Mucosa of gallbladder (tissue), 1 donor: ENCODE data around the gene CAVIN1. TPM values are rescaled to one million over a fixed set of nuclear protein-coding genes. Genes with fewer than 3 reads are reported as not detected.
"Not testable (repeated sequence)": the region's sequence is repeated elsewhere in the genome, so short reads cannot be mapped to it uniquely, and the experiment has no call there.

Experiments
- DNase-seq: peaks from one replicate; pipeline ENCODE4 v3.0.0-alpha.2; 2020; ENCODE audit warnings: low spot score
- total RNA-seq: library from RNA; stranded (reverse); gene quantifications from one replicate; pipeline ENCODE4 v1.2.1, GENCODE V29; 2021
- donor health status: DM: no; HTN: no; CAD: no.

CAVIN1 gene, protein sequence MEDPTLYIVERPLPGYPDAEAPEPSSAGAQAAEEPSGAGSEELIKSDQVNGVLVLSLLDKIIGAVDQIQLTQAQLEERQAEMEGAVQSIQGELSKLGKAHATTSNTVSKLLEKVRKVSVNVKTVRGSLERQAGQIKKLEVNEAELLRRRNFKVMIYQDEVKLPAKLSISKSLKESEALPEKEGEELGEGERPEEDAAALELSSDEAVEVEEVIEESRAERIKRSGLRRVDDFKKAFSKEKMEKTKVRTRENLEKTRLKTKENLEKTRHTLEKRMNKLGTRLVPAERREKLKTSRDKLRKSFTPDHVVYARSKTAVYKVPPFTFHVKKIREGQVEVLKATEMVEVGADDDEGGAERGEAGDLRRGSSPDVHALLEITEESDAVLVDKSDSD
- 273 TPM for total RNA-seq

DNA sequence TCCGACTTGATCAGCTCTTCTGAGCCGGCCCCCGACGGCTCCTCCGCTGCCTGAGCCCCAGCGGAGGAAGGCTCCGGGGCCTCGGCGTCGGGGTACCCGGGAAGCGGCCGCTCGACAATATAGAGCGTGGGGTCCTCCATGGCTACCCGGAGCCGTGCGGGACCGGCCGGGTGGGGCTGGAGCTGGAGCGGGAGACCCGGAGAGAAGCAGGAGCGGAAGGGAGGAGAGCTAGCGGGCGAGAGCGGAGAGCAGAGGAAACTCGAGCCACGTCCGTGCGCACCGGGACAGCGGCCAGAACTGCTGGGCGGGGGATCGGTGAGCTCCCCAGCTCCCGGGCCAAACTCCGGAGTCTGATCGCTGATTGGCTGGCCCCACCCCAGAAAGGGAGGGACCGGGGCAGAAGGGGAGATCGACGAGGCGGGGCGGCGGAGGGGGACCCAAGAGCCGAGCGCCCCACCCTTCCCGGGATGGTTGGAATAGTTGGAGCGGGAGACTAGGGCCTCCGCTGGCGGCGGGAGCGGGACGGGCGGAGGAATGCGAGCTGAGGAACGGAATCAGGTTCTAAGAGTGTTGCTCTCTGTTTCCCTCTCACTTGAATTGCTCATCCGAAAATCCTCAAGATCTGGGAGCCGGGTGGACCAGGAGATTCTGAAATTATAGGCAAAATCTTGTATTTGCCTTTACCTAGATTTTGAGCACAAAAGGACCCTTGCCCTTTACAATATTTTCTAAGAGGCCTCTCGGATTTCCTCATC lies at the start of gene CAVIN1:
TSS of gene CAVIN1 (minus strand) at position 299 of the 755 bp plus-strand sequence. CDS start at position 140, 159 bp downstream.
- DNase-seq, result peak; percentile 93

DNA sequence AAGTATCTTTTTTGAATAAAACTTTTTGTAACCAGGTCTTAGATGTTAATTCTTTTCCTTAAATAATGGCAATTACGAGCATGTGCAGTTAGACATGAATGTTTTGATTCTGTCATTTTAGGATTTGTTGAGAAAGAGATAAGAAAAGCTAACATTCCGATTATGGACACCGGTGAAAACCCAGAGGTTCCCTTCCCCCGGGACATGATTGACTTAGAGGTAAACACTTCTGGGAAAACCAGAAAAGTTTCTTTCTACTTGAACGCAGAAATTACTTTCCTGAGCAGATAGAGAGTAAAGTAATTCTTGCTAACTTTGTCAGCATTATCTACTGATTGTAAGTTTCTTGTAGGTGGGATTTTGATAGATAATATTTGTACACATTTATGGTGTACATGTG lies 44.8 kb upstream of the CAVIN1 start:
- DNase-seq, result no peak

DNA sequence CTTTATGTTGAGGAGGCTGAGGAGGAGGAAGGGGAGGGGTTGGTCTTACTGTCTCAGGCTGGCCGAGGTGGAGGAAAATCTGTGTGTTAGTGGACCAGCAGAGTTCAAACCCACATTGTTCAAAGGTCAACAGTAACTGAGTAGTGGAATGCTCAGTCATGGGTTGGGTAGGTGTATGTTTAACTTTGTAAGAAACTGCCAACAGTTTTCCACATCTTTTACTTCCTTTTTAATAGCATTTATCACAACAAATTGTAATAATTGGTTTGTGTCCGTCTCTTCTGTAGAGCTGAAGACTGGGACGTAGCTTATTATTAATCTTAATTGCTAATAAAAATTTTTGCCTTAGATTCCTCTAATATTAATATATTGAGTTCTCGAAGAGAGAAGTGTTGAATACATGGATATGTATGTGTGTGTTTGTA lies 40.9 kb upstream of the CAVIN1 start:
- peak; percentile 57 for DNase-seq

DNA sequence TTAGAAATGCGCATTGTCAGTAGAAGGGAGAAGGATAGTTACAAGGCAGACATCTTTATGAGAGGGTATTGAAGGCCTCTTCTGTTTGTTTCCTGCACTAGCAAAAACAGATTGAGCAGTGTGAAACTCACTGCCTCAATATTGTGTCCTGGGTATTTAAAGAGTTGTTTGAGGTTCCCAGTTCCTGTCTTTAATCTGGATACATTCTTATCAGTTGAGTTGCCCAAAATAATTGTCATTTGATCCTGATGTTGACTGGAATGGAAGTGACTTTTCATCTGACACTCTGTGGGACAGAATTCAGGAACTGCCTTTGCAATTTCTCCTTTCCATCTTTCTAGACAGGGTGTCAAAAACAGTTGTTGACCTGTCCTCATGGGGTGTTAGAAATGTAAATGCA lies 37.3 kb upstream of the CAVIN1 start:
- DNase-seq, result no peak

DNA sequence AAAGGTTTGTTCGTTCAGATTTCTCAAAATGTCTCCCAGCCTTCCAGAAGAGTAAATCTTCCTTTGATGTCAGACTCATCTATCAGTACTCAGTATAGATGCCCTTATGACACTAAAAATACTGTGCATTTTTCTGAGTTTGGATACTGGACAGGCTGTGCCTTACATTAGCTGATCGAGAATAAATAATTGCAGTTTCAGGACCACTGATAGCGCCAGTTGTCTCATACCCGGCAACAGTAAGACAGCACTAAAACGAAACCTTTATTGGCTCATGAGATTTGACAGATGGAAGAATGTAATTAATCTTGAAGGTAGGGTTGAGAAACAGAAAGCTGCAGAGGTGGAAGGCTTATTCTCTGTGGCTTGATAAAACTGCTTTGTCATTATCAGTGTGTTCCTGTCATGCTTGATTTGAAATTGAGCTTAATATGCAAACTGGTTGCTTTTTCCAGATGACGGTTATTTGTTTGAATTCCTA lies 36.8 kb upstream of the CAVIN1 start:
- no peak for DNase-seq

DNA sequence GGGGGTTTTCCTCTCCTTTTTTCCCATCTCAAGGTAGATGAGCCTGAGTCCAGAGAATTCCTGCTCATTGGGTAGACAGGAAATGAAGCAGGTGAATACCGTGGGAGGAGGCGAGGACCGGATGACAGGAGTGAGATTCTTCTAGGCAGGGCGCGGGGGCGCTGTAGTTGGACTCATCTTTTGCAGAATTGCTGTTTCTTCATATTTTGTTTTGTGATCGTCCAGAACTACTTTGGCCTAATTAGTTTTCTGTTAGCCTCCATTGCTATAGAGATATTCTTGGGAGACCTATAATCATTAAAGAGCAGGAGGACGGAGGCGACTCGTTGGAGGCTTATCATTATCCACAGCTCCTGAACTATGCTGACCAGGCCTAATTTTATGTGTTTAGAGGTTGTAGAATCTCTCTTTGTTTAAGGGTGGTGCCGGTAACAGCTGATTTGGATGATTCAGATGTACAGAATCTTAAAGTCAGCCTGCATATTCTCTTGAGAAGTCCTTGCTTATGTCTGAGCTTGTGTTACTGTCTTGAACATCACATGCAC lies 36.3 kb upstream of the CAVIN1 start:
- peak; percentile 36 for DNase-seq

DNA sequence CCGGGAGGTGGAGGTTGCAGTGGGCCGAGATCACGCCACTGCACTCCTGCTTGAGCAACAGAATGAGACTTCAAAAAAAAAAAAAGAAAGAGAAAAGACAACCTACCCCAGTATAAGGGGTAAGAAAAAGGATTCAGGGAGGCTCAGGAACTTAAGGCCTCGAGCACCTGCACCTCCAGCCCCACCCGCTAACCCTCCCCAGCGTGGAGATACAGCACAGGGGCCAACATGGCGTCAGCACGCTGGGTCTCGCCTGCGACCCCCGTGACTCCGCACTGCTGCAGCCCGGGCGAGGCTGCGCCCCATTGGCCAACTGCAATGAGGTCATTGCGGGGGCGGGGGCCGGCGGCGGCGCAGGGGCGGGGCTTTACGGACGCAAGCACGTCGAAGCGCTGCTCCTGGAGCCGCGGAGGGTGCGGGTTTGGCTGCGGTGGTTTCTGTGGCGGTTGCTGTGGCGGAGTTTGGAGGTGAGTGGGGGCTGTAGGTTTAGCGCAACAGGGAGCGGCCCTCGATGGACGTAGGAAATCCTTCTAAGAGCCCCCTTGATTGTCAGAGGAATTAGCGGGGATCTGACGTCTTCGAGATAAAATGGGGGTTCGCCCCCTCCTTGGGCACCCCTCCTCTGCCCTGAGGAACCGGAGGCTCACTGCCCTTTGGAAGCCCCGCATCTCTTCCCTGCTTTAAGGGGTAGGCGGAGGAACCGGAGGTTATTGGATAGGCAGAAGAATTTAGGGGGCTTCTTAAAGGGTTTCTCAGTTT lies 35.6 kb upstream of the CAVIN1 start, which contains the start of gene ATP6V0A1:
TSS of gene ATP6V0A1 (plus strand) at position 382 of the 759 bp plus-strand sequence. CDS start 2,017 bp downstream, outside the sequence.
- peak; percentile 95 for DNase-seq

DNA sequence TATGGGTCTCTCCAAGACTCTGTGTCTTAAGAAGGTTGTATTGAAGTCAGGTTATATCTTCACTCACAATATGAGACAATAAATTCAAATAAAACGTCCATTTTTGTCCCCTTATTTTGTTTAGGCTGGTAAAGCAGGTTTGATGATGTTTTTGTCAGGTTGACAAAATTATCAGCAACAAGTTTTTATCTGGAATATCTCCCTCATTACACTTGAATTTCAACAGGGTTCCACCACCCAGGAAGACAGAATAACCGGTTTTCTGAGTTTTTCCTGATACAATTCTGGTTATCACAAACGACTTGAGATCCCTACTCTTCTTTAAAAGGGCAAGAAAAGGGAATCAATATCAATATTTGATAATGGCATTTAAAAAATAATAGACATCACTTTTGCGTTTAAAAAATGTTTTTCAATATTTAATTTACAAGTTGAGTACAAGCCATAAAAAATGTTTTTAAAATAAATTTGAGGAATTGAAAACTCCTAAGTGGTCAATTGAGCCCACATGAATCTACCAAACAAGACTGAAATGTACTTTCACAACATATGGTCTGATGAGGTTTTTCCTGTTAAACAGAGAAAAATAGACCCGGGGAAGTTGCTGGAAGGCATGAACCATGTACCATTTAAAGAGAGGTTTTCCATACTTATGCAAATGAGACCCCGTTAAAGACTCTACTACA lies 34.2 kb upstream of the CAVIN1 start:
- DNase-seq, result no peak

DNA sequence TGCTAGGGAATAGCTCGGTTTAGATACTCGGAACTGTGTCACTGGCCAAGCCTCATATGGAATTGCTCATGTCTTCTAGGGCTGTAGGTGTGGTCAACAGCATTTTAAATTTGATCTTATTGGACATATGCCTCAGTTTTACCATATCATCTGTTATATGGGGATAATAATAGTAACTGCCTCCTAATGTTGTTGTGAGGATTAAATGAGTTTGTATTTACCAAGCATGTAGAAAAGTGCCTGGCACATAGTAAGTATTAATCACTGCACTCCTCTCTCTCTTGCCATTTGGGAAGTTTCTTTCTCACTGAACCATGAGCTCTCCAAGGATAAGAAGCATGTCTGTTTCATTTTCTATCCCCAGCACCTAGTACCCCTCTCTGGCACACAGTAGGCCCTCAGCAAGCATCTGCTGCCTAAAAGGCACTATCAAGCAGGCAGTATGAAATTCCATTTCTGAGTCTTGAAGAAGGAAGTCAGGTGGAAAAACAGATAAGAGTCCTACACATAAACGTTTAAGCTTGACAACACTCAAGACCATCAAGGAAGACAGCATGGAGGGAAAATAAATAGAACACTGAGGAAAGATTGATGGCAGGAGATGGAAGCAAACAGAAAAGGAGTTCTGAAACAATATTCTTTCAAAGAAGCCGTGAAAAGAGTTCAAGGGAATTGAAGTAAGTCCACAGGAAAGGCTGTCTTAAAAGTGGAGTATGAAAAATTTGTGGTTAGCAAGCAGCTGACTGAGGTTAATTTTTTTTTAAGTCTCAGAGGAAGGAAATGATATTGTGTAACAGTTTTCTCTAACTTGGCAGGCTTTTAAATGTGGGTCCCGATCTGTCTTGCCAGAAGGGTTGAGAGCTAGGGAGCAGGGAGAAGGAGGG lies 33.4 kb upstream of the CAVIN1 start:
- no peak for DNase-seq

DNA sequence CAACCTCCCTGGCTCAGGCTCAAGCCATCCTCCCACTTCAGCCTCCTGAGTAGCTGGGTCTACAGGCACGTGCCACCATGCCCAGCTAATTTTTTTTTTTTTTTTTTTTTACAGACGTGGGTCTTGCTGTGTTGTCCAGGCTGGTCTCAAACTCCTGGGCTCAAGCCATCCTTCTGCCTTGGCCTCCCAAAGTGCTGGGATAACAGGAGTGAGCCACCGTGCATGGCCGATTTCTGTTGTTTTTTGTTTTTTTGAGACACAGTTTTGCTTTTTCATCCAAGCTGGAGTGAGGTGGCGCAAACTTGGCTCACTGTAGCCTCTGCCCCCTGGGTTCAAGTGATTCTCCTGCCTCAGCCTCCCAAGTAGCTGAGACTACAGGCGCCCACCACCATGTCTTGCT lies 31.9 kb upstream of the CAVIN1 start:
- DNase-seq, result not testable (repeated sequence)

DNA sequence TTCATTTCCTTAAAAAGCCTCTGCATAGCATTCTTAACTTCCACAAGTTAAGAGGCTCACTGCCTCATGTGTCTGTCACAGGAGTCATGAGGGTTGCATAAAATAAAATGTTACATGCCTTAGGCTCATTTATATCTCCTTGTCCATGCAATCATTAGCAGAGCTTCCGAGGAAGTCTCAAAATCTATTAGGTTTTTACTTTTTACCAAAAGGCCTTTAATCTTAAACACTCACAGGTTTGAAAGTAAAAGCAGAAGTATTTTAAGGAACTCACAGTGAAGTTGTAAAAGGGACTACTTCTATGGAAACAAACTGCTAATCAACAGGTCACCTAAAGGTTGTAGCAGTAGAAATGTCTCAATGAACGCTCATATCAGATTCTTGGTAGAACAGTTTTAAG lies 30.4 kb upstream of the CAVIN1 start:
- no peak for DNase-seq

DNA sequence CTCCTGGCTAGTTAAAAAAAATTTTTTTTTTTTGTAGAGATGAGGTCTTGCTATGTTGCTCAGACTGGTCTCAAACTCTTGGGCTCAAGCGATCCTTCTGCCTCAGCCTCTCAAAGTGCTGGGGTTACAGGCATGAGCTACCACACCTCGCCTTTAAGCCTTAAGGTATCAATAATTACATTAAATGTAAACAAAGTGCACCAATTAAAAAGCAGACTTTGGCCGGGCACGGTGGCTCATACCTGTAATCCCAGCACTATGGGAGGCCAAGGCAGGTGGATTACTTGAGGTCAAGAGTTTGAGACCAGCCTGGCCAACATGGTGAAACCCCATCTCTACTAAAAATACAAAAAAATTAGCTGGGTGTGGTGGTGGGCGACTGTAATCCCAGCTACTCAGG lies 28.2 kb upstream of the CAVIN1 start:
- not testable (repeated sequence) for DNase-seq

DNA sequence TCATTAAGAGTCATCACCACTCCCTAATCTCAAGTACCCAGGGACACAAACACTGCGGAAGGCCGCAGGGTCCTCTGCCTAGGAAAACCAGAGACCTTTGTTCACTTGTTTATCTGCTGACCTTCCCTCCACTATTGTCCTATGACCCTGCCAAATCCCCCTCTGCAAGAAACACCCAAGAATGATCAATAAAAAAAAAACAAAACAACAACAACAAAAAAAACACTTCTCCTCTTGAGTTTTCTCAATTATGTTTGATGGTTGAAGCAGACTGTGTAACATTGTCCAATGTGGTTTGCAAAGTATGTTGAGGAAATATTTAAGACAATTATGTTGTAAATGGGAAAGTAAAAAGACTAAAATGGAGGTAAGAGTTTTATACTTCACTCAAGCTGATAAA lies 26.8 kb upstream of the CAVIN1 start:
- not testable (repeated sequence) for DNase-seq

DNA sequence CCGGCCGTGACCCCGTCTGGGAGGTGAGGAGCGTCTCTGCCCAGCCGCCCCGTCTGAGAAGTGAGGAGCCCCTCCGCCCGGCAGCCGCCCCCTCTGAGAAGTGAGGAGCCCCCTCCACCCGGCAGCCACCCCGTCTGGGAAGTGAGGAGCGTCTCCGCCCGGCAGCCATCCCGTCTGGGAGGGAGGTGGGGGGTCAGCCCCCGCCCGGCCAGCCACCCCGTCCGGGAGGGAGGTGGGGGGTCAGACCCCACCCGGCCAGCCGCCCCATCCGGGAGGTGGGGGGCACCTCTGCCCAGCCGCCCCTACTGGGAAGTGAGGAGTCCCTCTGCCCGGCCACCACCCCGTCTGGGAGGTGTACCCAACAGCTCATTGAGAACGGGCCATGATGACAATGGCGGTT lies 26.1 kb upstream of the CAVIN1 start:
- DNase-seq, result not testable (repeated sequence)

DNA sequence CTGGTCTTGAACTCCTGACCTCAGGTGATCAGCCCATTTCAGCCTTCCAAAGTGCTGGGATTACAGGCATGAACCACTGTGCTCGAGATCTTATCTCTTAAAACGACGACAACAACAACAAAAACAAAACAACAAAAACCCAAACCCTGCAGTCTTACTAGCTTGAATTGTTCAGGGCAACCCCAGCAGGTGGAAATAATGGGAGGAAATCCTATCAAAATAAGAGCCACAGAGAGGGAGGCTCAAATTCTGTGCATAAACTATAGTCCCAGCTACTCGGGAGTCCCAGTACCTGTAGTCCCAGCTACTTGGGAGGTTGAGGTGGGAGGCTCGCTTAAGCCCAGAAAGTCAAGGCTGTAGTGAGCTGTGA lies 19.1 kb upstream of the CAVIN1 start:
- DNase-seq, result no peak

DNA sequence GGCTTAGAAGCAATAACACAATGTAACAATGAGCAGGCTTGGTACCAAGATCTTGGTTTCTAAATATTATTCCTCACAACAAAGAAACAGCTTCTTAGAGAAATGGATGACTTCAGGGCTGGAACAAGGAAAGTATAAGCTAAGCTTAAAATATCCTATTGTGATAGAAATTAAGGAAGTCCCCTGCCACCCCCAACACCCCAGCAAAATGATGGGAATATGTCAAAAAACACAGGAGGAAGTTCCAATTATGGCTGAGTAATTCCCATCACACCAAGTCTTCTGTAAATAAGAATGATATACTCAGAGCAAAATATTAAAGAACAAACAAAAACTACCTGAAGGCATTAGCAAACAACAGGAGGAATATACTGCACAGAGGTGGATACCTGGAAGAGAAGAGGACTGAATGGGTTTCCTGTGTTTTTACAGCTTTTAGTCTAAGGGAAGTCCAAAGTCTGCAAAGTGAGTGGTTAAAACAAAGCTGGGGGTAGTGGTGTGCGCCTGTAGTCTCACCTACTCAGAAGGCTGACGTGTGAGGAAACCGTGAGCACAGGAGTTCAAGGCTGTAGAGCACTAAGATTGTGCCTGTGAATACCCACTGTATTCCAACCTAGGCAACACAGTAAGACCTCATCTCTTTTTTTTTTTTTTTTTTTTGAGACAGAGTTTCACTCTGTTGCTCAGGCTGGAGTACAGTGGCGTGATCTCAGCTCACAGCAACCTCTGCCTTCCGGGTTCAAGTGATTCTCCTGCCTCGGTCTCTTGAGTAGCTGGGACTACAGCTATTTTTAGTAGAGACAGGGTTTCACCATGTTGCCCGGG lies 18.5 kb upstream of the CAVIN1 start:
- no peak for DNase-seq

DNA sequence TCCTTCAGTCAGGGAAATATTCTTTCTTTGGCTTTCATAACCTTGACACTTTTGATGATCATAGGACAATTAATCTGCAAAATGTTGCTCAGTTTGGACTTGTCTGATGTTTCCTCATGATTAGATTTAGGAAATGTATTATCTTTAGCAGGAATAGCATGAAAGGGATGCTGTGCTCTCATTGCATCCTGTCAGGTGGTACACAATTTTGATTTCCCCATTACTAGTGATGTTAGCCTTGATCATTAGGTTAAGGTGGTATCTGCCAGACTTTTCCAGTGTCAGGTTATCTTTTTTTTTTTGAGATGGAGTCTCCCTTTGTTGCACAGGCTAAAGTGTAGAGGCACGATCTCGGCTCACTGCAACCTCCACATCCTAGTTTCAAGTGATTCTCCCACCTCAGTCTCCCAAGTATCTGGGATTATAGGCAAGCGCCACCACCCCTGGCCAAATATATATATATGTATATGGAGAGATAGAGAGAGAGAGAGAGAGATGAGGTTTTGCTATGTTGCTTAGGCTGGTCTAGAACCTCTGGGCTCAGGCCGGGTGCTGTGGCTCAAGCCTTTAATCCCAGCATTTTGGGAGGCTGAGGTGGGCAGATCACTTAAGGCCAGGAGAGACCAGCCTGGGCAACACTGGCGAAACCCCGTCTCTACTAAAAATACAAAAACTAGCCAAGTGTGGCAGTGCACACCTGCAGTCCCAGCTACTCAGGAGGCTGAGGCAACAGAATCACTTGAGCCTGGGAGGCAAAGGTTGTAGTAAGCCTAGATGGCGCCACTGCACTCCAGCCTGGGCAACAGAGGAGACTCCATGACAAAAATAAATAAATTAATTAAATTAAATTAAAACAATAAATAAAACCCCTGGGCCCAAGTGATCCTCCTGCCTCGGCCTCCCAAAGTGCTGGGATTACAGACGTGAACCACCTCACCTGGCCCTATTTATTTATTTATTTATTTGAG lies 15.8 kb upstream of the CAVIN1 start:
- DNase-seq, result no peak

DNA sequence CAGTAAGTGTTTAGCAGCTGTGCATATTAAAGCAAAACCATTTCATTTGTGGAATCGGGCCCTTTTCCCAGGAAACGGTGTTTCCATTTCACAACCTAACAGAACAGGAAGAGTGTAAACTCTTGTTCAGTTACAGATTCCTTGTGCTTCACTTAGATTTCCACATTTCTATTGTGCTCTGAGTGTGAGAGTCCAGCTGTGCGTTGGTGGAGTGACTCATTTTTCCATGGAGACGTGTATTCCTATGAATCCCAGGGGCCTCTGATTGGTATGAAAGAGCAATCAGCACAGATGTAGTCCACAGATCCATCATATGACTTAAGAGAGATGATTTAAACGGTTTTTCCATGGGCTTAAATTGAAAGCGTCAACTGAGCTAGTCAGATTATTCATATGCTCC lies 13.3 kb upstream of the CAVIN1 start:
- DNase-seq, result peak; percentile 46
